ENCODE data around the gene MED28. TPM values are rescaled to one million over a fixed set of nuclear protein-coding genes. Genes with fewer than 3 reads are reported as not detected.

The MED28 gene
- total RNA-seq, 2 experiments from 2014 or later, result 53.7 to 53.8 TPM

DNA sequence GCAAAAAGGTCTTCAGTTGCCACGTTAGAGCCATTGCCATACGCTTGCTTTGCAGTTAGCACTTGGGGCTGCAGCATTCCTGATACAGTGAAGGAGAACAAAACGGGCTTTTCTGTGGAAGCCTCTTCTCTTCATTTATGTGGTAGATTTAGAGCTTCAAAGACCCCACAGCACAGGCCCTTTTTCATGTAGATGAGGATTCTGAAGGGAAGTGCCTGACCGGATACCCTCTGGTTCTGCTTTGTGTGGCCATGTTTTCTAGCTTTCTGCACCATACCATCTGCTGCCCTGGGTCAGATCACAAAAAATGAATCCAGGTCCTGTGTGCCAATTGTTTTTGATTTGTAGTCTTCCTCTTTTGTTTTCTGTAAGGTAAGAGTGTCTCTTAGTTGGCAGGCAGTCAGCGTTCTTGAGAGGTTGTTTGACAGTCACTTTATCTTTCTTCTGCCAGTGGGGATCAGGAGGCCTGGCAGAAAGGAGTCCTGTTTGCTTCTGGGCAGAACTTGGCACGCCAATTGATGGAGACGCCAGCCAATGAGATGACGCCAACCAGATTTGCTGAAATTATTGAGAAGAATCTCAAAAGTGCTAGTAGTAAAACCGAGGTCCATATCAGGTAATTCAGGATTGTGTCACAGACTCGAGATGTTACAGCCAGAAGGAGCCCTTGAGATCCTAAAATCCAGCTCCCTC is 29.8 kb upstream of the MED28 start:
- Mint-ChIP-seq H3K27me3 (no peaks in the 10 kb centered on the region), H3K4me3 (no peak overlapping the region), H3K36me3 (ENCODE audit: low read depth) (peaks cover 77% of the 10 kb centered on the region)

DNA sequence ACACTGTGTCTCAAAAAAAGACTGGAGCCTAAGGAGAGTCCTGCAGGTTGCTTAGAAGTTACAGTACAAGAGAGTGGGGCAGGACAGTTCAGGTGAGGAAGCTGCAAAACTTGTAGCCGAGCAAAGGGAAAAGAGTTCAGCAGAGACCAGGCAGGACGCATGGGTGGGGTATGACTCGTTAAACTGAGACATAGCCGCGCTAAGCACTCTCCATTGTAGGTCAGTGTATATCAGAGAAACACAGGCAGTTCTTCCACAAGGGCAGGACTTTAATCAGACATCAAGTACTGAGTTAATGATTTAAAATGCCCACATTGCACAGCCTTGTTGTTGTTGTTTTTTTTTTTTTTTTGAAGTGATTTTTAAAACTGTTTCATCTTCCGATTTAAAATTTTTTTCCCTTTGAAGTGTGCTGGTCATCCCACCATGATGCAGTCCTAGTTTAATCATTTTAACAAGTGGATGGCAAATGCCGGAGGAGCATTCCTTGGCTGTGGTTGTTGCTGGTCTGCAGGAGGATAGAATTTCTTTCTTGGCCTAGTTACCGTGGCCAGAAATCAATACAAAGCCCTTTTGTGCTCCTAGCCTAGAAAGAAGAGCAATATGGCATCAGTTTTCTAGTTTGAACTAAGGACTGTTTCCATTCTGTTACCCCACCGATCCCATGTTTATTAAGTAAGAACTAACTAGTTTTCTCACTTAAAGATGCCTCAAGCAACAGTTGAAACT is 27.2 kb upstream of the MED28 start:
- Mint-ChIP-seq H3K4me1 (peaks cover 17% of the 10 kb centered on the region), H3K4me3 (no peak overlapping the region), H3K27ac (no peak overlapping the region), H3K36me3 (ENCODE audit: low read depth) (peaks cover 69% of the 10 kb centered on the region), H3K27me3 (no peaks in the 10 kb centered on the region), H3K9me3 (no peaks in the 10 kb centered on the region)
- CTCF ChIA-PET, result interaction anchor here (0.8 kb wide), 1 partner anchor 28 kb away, joined by 3 read pairs; the partner anchor contains the start of gene MED28
- DNase-seq, result no peak
- POLR2A ChIA-PET, result interaction anchor here (0.7 kb wide), 1 partner anchor 45 kb away, joined by 3 read pairs; no protein-coding TSS in a partner anchor

More for the DNA sequence above, 29.8 kb upstream of the MED28 start:
- Mint-ChIP-seq H3K27ac (peak overlapping the region; percentile 57), H3K9me3 (no peaks in the 10 kb centered on the region), H3K4me1 (peaks cover 32% of the 10 kb centered on the region)
- CTCF ChIA-PET, result interaction anchor here (1.8 kb wide), 1 partner anchor 19 kb away, joined by 3 read pairs; no protein-coding TSS in a partner anchor
- POLR2A ChIA-PET, result no interaction called here
- DNase-seq, result no peak

DNA sequence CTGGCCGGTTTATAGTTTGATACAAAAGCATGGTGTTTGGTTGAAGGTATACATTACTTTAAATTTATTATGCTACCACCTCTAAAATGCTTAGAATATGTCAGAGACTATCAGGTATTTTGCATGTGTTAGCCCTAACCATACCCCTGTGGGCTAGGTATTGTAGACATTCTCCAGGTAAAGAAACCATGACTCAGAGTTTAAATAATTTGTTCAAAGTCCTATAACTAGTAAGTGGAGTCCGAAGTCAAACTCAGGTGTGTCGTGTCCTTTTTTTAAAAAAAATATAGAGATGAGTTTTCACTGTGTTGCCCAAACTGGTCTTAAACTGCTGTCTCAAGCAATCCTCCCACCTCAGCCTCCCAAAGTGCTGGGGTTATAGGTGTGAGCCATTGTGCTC is 25.1 kb upstream of the MED28 start:
- POLR2A ChIA-PET, result no interaction called here
- no peak for DNase-seq
- Mint-ChIP-seq H3K27me3 (no peaks in the 10 kb centered on the region), H3K4me1 (peaks cover 18% of the 10 kb centered on the region), H3K4me3 (no peak overlapping the region), H3K9me3 (no peaks in the 10 kb centered on the region), H3K27ac (no peak overlapping the region), H3K36me3 (ENCODE audit: low read depth) (peaks cover 62% of the 10 kb centered on the region)
- CTCF ChIA-PET, result no interaction called here

DNA sequence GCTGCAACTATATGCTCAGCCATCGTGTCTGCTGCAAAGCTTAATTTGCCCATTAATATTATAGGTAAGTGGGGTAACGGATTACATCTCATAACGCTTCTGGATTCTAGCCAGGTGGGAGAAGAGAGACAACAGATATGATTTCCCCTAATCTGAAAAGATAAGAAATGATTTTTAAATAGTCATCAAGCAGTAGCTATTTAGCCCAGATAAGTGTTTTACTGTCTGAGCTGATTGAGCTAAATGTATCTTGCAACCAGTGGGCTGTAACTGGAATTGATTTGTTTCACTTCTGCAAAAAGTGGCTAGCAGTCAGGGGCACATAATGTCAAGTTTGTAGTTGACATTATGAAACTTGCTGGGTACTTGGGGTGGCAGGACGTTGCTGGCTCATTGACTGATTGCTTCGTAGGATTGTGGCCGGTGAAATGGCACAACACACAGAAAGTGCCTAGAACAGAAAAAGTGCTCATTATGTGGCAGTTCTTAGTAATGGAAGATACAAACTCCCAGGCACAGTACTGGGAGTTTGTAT is 18.9 kb upstream of the MED28 start:
- DNase-seq, result no peak
- peak overlapping the region; percentile 58 for H3K27ac Mint-ChIP-seq
- no peaks in the 10 kb centered on the region for H3K27me3 Mint-ChIP-seq
- H3K4me3 Mint-ChIP-seq, result no peak overlapping the region
- ChIA-PET CTCF (interaction anchor here (1.2 to 1.4 kb wide), 3 partner anchors 9 to 243 kb away, joined by 3 to 4 read pairs (median 4); no protein-coding TSS in a partner anchor), POLR2A (no interaction called here)
- H3K4me1 Mint-ChIP-seq, result peaks cover 8% of the 10 kb centered on the region
- H3K9me3 Mint-ChIP-seq, result no peaks in the 10 kb centered on the region
- peaks cover 58% of the 10 kb centered on the region for H3K36me3 Mint-ChIP-seq (ENCODE audit: low read depth)

DNA sequence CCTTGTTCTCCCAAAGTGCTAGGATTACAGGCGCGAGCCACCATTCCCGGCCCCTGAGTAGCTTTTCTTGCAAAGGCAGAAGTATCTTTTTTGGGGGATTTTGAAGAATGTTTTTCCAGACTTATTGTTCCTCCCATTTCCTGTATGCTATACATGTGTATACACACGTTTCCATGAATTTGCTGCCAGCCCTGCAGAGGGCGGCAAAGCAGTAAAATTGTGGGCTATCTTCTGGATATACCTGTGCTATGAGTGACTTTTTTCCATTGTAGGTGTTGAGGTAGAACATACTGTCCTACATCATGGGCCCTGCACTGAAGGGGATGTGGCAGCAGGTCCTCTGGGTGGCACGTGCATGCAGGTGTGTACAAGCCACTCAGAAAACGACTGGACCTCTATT is 16.9 kb upstream of the MED28 start:
- H3K4me3 Mint-ChIP-seq, result no peak overlapping the region
- H3K4me1 Mint-ChIP-seq, result peaks cover 3% of the 10 kb centered on the region
- H3K27me3 Mint-ChIP-seq, result no peaks in the 10 kb centered on the region
- H3K9me3 Mint-ChIP-seq, result no peaks in the 10 kb centered on the region
- no peak for DNase-seq
- ChIA-PET CTCF (interaction anchor here (1.3 kb wide), 1 partner anchor 48 kb away, joined by 3 read pairs; no protein-coding TSS in a partner anchor), POLR2A (no interaction called here)
- H3K27ac Mint-ChIP-seq, result no peak overlapping the region
- H3K36me3 Mint-ChIP-seq (ENCODE audit: low read depth), result peaks cover 60% of the 10 kb centered on the region

DNA sequence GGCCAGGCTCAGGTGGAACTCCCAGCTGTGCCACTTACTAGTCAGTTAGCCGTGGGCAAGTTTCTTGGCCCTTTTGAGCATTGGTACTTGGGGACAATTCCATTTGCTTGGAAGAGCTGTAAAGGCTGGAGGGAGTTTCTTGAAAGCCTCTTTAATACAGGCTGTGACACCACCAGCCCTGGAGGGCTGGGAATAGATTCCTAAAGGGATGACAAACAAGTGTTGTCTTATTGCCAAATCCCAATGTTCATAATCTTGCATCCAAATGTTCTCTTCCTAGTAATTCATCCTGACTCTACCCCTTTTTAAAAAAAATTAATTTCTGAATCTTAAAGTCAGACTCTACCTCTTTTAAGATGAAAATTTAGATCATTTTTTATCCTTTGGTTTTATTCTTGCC is 14.6 kb upstream of the MED28 start:
- CTCF ChIA-PET, result interaction anchor here (0.6 to 2.3 kb wide), 4 partner anchors 9 to 215 kb away, joined by 3 to 8 read pairs (median 4); no protein-coding TSS in a partner anchor
- Mint-ChIP-seq H3K27ac (no peak overlapping the region), H3K9me3 (no peaks in the 10 kb centered on the region), H3K4me3 (no peak overlapping the region), H3K27me3 (no peaks in the 10 kb centered on the region), H3K4me1 (no peaks in the 10 kb centered on the region), H3K36me3 (ENCODE audit: low read depth) (peaks cover 52% of the 10 kb centered on the region)
- POLR2A ChIA-PET, result no interaction called here
- no peak for DNase-seq

DNA sequence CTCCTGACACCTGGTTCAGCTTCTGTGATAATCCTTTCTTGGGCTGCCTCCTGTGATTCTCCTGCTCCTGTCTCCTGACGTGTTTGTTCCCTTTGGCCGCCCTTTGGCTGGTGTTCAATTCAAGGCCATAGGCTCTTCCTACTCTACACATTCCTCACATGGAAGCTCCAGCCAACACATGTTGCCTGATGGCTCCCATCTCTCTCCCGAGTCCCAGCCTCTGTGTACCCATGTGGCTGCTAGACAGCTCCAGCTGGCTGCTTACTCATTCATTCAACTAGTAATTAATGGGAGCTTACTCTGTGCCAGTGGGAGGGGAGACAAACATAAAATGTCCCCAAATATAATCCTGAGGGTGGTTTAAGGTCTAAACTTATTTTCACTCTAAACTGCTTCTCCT is 9.2 kb upstream of the MED28 start:
- ChIA-PET CTCF (interaction anchor here (0.7 kb wide), 1 partner anchor 19 kb away, joined by 3 read pairs; no protein-coding TSS in a partner anchor), POLR2A (no interaction called here)
- Mint-ChIP-seq H3K4me1 (no peaks in the 10 kb centered on the region), H3K36me3 (ENCODE audit: low read depth) (peaks cover 39% of the 10 kb centered on the region), H3K27ac (no peak overlapping the region), H3K4me3 (no peak overlapping the region), H3K9me3 (no peaks in the 10 kb centered on the region), H3K27me3 (no peaks in the 10 kb centered on the region)
- DNase-seq, result no peak

DNA sequence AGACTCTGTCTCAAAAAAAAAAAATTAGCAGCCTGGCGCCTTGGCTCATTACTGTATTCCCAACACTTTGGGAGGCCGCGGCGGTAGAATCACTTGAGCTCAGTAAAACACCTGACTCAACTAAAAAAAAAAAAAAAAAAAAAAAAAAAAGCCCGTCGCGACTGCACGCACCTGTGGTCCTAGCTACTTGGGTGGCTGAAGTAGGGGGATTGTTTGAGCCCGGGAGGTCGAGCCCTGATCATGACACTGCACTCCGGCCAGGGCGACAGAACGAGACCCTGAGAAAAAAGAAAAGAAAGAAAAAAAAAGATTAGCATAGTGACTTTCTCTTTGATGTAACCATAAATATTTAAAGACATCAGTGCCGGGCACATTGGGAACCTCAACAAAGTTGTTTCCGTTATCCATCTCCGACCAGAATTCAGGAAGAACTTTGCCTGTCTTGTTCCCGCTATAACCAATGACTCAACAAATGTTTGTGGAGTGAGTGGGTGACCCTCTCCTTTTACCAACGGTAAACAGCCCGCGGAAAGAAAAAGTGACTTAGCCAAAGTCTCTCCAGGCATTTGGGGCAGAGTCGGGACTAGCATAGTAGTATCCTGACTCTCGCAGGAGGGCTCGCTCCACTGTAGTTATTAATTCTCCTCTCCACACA is 553 bp upstream of the MED28 start:
- Mint-ChIP-seq H3K9me3 (no peaks in the 10 kb centered on the region), H3K4me1 (peaks cover 36% of the 10 kb centered on the region), H3K36me3 (ENCODE audit: low read depth) (peaks cover 12% of the 10 kb centered on the region), H3K27me3 (no peaks in the 10 kb centered on the region), H3K4me3 (peak overlapping the region; percentile 92), H3K27ac (peak overlapping the region; percentile 95)
- ChIA-PET CTCF (interaction anchor here (0.6 to 1.8 kb wide), 5 partner anchors 19 to 65 kb away, joined by 3 to 8 read pairs (median 3); no protein-coding TSS in a partner anchor), POLR2A (interaction anchor here (0.5 to 2.6 kb wide), 3 partner anchors 10 to 197 kb away, joined by 3 to 15 read pairs (median 4); partner anchors contain the start of genes DCAF16, LAP3 and NCAPG)
- peak; percentile 17 for DNase-seq

DNA sequence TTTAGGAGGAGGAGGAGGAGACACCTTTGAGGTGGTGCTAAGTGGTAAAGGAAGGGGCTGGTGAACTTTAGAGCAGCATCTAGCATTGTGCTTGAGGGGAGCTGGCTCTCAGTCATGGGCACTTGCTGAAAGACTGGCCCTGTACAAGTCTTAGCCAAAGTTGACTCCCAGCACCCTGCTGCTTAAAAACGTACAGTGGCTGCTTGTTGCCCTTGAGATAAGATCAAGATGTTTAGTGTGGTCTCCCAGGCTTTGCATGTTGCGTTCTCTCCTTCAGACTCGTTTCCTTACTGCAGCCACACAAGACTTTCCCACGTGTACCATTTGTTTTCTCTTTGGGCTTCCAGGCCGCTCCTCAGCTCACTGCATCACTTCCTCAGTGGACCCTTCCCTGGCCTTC is 1.8 kb downstream of the MED28 start:
- peaks cover 46% of the 10 kb centered on the region for H3K4me1 Mint-ChIP-seq
- H3K27ac Mint-ChIP-seq, result peak overlapping the region; percentile 3
- H3K27me3 Mint-ChIP-seq, result no peaks in the 10 kb centered on the region
- DNase-seq, result peak; percentile 10
- H3K36me3 Mint-ChIP-seq (ENCODE audit: low read depth), result peaks cover 22% of the 10 kb centered on the region
- H3K4me3 Mint-ChIP-seq, result peak overlapping the region; percentile 69
- ChIA-PET POLR2A (no interaction called here), CTCF (no interaction called here)
- no peaks in the 10 kb centered on the region for H3K9me3 Mint-ChIP-seq

DNA sequence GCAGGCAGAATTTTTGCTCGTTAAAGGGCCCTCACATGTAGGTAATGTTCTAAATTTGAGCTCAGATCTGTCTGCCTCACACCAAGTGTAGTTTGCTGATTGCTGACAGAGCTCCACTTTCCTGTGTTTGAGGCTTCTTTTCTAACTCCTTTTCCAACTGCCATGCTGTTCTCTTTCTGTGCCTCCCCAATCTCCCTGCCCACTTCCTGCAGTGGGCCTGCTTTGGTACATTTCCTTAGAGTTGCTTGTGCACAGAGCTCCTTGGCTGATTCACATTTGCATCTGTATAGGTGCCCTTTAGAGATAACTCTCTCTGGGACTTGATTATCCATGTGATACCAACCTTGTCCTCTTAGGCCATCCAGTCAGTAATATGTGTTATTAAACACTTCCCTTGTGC is 4.5 kb downstream of the MED28 start:
- DNase-seq, result no peak
- H3K27ac Mint-ChIP-seq, result peak overlapping the region; percentile 41
- H3K4me3 Mint-ChIP-seq, result no peak overlapping the region
- ChIA-PET CTCF (interaction anchor here (1.7 kb wide), 1 partner anchor 70 kb away, joined by 5 read pairs; no protein-coding TSS in a partner anchor), POLR2A (no interaction called here)
- peaks cover 41% of the 10 kb centered on the region for H3K36me3 Mint-ChIP-seq (ENCODE audit: low read depth)
- H3K27me3 Mint-ChIP-seq, result no peaks in the 10 kb centered on the region
- H3K9me3 Mint-ChIP-seq, result no peaks in the 10 kb centered on the region
- H3K4me1 Mint-ChIP-seq, result peaks cover 41% of the 10 kb centered on the region

DNA sequence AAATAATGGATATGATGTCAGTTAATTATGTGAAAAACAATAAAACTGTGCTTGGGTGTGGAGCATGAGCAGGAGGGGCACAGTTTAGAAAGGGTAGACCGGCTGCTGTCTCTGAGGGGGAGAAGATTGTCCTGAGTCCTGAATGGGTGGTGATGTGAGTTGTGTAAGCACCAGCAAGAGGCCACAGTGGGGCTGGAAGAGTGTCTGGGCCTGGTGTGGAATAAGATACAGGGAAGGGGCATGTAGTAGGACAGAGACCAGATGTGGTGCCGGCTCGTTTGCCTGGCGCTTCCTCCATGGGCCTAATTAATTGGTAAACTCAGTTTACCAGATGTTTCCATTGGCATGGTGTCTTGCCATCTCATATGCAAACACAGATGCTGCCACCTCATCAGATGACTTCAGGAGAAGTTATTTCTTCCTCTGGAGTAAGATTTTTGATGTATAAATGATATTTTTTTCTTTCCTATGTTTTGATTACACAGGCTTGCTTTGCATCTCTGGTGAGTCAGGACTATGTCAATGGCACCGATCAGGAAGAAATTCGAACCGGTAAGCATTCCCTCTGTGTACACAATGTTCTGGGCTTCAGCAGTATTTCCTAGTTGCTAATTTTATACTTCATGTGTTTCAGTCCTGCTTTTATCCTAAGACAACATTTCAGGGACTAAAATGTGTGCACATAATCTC is 5.1 kb downstream of the MED28 start:
- H3K9me3 Mint-ChIP-seq, result no peaks in the 10 kb centered on the region
- CTCF ChIA-PET, result interaction anchor here (0.6 kb wide), 1 partner anchor 9 kb away, joined by 4 read pairs; no protein-coding TSS in a partner anchor
- POLR2A ChIA-PET, result no interaction called here
- peaks cover 47% of the 10 kb centered on the region for H3K36me3 Mint-ChIP-seq (ENCODE audit: low read depth)
- no peak overlapping the region for H3K4me3 Mint-ChIP-seq
- no peak for DNase-seq
- H3K27ac Mint-ChIP-seq, result no peak overlapping the region
- H3K4me1 Mint-ChIP-seq, result peaks cover 41% of the 10 kb centered on the region
- H3K27me3 Mint-ChIP-seq, result no peaks in the 10 kb centered on the region

DNA sequence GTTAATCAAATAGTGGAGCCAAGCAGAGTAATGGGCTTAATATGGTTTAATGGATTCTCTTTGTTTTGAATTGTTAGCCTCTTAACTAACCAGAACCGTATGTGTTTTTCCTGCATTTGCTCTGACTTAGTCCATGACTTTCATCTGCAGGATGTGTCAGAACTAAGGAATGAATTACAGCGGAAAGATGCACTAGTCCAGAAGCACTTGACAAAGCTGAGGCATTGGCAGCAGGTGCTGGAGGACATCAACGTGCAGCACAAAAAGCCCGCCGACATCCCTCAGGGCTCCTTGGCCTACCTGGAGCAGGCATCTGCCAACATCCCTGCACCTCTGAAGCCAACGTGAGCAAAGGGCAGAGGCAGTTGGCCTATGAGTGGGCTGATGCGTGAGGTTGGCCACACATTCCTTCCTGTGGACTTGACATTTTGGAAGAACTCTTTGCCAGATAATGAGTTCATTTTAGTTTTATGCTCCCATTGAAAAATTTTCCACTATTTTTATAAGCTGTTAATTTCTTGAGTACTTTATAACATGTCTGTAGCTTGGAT is 9.1 kb downstream of the MED28 start:
- Mint-ChIP-seq H3K36me3 (ENCODE audit: low read depth) (peaks cover 69% of the 10 kb centered on the region), H3K9me3 (no peaks in the 10 kb centered on the region), H3K4me3 (no peak overlapping the region), H3K4me1 (peaks cover 15% of the 10 kb centered on the region), H3K27me3 (no peaks in the 10 kb centered on the region), H3K27ac (no peak overlapping the region)
- CTCF ChIA-PET, result interaction anchor here (0.7 kb wide), 1 partner anchor 573 kb away, joined by 4 read pairs; no protein-coding TSS in a partner anchor
- POLR2A ChIA-PET, result no interaction called here
- no peak for DNase-seq
